Activated CD8-positive, alpha-beta memory T cell treated with anti-CD3 and anti-CD28 coated beads for 4 hours (primary cell): Measurements from ENCODE around the gene BRD1.
A peak's percentile ranks its signal among the peaks of the same experiment; 100 is the strongest.
"Not testable (repeated sequence)": the region's sequence is repeated elsewhere in the genome, so short reads cannot be mapped to it uniquely, and the experiment has no call there.

ENCODE experiments used
- DNase-seq, 2 donors: peaks; one replicate each; pipeline ENCODE4 v3.0.0-alpha.2; 2020; ENCODE audit warnings: low read depth in 2 of 2

The BRD1 gene

GRCh38 chr22:49853981-49854831, 26.5 kb upstream of the BRD1 start:
- no peak for DNase-seq

DNA sequence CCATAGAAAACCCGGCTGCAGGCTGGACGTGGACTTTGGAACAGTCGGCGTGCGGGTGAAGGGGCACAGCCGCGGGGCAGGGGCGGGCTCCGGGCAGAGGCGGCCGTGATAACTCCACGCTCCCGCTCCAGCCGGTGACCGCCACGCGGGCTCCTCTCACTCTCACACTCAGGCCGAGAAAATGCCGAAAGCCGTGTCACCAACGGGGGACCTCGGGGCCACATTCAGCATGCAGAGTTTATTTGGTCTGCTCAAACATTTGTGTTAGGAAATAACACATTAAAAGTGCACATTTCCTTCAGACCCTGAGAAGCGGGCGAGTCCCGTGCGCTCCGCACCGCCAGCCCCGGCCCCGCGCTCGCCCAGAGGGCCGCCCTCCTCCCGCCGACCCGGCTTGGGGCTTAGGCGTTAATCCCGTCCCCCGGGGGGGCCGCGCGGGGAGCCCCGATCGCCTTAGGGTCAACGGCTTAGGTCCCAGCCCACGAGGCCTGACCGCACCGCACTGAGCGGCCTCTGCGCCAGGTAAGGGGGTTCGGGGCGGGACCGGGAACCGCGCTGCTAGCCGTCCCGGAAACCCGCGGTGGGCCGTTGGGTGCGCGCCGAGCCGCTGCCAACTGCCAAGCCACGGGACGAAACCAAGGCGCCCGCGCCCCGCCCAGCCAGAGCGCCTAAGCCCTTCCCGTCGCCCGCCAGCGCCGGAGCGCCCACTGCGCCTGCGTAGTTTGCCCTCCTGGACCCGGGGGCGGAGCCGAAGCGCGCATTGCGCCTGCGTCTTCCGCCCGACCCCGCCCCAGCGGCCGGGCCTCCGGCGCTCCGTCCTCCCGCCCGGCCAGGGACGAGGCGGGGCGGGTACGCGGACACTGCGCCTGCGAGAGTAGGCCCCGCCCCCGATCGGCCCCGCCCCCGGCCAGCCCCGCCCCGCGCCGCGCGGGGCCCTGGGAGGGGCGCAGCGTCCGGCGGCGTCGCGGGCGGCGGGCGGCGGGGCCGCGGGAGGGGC, 25.5 kb upstream of the BRD1 start, which contains the start of gene ZBED4:
Gene ZBED4 (plus strand): TSS at position 947 of the 997 bp plus-strand sequence. CDS start 29,819 bp downstream, outside the sequence.
- peak; percentile 94 to 96 for DNase-seq

DNA sequence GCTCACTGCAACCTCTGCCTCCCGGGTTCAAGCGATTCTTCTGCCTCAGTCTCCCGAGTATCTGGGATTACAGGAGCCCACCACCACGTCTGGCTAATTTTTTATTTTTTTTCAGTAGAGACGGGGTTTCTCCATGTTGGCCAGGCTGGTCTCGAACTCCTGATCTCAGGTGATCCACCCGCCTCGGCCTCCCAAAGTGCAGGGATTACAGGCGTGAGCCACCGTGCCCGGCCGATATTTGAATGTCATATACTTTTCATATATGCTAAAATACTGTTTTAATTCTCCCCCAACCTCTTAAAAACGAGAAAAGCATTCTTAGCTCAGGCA, 24.9 kb upstream of the BRD1 start:
- not testable (repeated sequence) for DNase-seq

DNA sequence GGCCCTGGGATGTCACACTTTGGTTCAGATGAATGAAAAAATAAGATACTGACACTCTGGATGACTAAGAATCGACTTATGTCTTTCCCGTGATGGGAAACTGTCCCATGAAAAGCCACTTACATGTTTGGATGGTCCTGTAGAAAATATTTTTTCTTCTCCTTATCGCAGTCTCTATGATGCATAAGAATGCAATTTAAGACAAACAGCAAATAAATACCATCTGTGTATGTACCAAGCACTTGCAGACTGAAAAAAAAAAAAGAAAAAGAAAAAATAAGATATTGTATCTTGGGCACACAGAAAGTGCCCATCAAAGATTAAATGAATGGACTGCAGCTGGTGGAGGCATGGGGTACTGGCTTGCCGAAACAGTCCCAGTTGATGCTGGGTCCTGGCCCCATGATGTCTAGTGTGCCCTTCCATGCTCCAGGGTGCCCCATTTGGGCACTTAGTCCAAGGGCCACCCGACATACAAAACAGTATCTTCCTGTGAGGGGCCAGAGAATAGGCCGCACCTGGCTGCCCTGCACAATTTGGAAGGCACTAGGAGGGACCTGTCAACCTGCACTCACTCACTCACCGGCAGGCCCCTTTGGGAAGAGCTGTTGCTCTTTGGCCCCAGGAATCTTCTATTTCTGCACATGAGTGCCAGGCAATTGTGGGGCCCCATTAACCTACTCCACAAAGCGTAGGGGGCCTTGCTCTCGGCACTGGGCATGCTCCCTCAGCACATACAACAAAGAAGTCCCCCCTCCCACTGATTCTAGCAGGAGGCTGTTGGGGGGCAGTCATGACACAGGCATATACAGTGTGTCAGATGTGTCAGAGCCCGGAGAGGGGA, 23.5 kb upstream of the BRD1 start:
- DNase-seq: no peak

DNA sequence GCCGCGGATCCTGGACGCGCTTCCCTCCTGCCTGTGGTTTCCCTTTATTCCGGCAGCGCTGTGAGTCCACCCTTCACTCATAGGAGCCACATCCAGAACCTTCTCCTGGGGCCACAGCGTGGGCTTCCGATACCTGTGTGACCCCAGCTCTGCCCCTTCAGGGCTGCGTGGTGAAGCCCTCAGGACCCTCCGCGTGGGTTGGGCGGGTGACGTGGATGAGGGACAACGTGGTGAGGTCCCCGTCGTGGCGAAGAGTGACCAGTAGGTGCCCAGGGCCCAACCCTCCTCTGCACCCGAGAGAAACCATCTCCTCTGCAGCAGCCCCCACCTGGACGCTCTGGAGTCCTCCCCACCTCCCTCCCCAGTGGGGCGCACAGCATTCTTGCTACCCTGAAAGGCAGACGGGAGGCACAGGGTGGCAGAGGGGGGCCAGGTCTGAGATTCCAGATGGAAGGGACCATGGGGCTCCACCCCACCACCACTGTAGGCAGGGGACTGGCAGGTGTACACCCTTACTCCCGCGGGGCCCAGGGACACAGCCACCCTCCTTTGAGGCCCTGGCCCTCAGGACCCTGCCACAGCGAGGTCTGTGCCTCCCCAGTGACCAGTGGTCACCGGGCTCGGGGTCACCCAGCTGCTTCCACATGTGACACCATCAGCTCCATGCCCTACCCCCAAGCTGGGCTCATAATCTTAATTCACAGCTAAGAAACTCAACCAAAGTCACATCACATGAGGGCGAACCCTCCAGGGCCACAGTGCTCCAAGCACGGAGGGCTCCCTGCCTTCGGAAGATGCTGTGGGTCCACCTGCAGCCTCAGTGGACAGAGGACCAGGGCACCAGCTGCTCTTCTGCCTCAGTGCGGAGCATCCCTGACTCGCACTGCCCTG, 22.6 kb upstream of the BRD1 start:
- no peak for DNase-seq

DNA sequence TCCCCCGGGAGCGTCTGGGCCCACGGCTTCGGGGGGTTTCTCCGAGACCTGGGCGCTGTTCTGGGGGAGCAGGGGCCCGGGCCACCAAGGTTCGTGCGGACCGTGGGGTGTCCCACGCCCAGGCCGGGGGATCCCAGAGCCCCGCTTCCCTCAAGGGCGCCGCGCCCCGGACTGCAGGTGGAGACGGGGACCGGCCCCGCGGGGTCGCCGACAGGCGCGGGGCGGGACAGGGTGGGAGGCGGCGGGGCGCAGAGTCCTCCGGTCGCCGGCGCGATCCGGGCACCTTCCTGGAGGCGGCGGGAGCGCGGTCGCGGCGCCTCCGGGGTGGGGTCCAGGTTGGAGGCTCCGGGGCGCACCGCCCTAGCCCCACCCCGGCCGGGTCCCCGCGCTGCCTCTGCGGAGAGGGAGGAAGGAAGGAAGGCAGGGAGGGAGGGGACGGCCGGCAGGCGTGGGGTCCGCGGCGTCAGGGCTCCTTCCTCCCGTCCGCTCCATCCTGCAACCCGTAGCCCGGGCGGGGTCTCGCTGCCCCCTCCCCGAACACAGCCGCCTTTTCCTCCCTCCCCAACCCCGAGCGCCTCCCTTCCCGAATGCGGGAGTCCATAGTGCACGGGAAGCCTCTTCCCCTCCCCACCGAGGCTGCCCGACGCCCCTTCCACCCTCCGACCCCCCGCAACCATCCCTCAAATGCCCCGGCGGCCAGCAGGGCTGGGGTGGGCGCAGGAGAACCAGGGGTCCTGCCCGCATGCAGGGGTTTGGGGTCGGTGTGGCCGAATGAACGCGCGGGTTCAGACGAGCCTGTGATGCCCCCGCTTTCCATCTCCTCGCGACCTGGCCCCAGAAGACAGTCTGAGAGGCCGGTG, 21.7 kb upstream of the BRD1 start:
- no peak for DNase-seq

DNA sequence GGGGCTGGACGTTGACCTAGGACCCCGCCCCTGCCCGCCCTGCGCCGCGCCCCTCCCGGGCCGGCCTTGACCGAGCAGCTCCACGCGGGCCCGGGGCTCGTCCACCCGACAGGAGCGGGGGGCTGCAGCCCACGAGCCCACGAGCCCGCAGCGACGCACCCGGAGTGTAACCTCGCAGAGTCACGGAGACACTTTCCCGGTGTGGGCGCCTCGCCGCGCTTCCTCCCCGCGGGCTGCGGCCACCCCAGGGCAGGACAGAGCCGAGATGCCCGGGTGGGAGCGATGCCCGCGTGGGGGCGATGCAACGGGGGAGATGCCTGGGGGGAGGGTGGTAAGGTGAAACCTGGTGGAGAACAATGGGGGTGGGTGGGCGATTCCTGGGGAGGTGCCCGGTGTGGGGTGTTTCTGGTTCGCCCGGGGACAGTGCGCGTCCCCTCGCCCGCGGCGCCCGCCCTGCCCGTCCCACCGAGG, 21.1 kb upstream of the BRD1 start:
- DNase-seq: no peak

DNA sequence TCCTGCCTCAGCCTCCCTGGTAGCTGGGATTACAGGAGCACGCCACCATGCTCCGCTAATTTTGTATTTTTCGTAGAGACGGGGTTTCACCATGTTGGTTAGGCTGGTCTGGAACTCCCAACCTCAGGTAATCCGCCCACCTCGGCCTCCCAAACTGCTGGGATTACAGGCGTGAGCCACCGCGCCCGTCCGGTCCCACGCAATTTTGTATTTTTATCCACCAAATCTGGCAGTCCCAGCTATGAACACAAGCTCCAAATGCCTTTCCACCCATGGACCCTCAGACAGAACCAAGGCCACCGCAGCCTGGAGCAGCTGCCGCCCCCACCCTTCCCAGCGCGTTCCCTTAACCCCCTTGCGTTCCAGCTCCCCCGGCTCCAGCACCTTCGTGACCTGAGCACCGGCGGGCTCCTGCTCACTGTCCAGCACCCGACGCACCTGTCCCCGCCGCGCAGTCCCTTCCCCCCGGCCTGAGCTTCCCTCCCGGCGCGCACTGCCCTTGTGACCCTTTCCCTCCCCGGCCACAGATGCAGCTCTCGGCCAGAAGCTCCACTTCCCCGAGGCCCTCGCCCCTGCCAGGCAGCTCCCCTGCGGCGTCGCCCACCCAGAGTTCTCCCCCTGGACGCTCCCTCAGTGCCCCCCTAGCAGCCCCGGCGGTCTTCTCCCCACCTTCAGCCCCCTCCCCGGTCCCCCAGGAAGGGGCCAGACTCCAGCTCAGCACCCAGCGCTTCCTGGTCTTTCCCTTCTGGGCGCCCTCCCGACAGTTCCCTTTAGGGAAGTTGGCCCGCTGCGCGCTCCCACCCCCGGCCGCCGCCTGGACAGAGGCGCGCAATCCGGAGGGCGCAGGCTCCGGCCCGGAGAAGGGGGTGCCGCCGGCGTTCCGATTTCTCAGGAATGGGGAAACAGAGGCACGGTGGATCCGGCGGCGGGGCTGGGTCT, 20.3 kb upstream of the BRD1 start:
- DNase-seq: no peak

GRCh38 chr22:49845666-49846459, 18.2 kb upstream of the BRD1 start:
- DNase-seq: no peak

DNA sequence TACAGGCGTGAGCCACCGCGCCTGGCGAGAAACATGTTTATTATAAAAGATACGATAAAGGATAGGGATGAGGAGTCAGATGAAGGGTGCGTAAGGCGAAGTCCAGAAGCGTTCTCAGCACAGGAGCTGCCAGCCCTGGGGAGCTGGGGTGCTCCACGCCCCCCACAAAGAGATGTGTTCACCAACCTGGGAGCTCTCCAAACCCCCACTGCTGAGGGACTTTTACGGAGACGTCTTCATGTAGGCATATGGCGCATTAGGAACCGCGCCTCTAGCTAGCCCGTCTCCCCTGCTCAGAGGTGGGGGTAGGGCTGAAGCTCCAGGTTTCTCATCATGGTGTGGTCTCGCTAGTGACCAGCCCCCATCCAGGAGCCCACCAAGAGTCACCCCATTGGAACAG, 17.6 kb upstream of the BRD1 start:
- DNase-seq: no peak

DNA sequence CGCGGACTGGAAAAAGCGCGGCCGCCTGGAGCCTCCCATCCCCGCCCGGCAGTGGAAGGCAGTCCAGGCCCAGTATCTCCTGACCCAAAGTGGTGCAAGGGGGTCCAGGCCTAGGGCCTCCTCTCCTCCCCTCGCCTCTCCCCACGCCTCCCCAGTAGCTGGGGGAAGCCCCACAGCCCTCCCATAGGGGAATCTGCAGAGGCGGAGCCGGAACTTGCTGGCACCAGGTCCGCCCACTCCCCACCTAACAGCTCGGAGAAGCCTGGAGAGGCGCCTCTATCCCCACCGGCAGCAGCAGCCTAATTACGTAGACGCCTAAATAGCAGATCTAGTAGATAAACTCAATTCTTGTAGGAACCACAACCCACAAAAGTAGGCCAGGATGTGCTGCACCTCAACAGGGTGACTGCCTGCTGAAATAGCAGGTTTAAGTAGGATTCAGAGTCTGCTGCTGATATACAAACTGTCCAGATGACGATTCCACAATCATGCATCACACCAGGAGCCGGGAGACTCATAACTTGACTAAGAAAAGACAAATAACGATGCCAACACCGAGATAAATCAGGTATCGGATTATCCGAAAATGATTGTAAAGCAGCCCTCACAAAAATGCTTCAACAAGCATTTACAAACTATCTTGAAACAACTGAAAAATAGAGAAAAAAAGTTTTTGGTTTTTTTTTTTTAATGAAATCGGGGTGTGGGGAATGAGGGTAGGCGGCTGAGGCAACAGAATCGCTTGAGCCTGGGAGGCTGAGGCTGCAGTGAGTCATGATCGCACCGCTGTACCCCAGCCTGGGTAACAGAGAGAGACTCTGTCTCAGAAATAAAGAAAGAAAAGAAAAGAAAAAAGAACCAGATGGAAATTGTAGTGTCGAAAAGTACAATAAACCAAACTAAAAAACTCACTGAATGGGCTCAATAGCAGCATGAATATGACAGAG, 11.4 kb upstream of the BRD1 start:
- DNase-seq: peak; percentile 69 to 88

DNA sequence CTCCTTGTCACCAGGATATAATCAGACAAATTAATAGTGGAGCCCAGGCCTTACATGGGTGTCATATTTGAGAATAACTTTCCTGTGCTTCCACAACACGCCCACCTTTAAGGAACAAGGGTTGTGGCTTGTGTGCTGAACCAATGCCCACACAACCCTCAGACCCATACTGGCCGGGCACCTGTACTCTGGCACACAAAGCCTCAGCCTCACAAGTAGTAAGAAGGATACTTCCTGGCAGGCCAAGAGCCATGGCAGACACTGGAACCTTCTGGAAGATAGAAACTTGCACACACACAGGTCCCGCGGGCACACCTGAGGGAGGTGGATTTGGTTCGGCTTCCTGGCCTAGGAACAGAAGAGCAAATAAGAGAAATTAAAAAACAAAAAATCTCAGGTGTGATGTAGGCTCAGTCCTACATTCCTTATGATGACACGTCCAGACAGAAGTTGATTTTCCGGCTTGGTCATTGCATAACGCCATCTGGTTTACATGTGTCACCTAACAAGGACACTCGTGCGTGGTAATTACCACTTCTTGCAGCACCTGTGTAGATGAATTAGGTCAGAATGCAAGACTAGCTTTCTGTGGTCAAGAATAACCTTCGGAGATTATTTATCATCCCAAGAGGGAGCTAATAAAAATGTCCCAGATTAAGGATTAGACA, 5.8 kb upstream of the BRD1 start:
- no peak for DNase-seq

DNA sequence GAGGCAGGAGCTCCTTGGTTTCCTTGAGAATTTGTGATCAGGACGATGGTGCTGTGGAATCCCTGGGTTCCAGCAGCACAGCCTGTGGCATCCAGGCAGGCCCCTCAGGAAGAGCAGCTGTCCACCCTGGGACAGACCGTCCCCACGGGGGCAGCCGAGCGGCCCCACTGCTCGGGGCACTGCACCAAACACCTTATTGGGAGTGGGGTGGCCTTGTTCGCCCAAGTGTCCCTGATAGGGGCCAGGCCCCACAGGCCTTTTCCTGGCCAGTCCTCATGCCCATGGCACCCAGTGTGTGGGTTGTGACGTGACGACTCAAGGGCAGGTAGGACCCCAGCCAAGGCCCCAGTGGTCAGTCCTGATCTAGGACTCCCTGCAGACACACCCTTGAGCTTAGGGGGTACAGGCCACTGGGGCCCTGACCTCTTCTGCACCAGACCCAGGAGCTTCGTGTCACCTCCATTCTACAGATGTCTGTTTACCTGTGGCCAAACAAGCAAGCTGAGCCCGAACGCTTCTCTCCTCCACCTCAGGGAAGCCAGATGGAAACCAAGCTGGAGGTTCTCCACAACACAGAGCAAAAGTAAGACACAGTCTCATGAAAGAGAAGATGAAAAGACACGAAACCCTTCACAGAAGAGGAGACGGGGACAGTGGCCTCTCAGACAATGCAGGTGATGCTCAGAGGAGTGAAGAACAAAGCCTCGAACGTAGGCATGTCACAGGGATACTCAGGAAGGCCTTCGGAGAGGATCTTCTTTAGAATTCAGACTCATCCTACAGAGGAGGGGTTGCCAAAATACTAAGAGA, 1.6 kb upstream of the BRD1 start:
- no peak for DNase-seq

DNA sequence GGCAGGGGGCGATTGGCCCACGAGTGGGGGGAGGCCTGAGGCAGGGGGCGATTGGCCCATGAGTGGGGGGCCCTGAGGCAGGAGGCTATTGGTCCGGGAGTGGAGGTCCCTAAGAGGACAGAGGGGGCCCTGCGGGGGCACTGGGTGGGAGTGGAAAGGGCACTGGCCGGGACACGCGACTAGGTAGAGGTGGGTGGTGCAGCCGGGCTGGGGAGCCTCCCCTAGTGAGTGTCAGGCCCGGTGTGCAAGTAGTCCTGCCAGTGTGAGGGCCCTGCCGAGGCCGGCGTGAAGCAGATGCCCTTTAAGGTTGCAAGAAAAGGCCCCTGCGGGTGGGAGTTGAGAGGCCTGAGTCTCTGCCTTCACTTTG, 909 bp upstream of the BRD1 start:
- DNase-seq: no peak

GRCh38 chr22:49827271-49827852, 311 bp downstream of the BRD1 start:
- no peak for DNase-seq
